DND-41 (cell line): Measurements from ENCODE around the gene PPIF.

Source experiments
- EZH2 ChIP-seq: IDR thresholded peaks from 3 replicates; pipeline ENCODE4 v1.6.1; 2012; ENCODE audit warnings: borderline replicate concordance, low read depth, mild to moderate bottlenecking, moderate library complexity, low read length, inconsistent platforms; ENCODE audit not compliant: severe bottlenecking
- TF ChIP-seq, protein P1 (sequence below): IDR thresholded peaks from 2 replicates; pipeline ENCODE4 v1.5.1; 2012; ENCODE audit warnings: borderline replicate concordance, low read length, moderate library complexity, mild to moderate bottlenecking; ENCODE audit not compliant: poor library complexity, severe bottlenecking; ENCODE audit errors: extremely low read depth

DNA sequence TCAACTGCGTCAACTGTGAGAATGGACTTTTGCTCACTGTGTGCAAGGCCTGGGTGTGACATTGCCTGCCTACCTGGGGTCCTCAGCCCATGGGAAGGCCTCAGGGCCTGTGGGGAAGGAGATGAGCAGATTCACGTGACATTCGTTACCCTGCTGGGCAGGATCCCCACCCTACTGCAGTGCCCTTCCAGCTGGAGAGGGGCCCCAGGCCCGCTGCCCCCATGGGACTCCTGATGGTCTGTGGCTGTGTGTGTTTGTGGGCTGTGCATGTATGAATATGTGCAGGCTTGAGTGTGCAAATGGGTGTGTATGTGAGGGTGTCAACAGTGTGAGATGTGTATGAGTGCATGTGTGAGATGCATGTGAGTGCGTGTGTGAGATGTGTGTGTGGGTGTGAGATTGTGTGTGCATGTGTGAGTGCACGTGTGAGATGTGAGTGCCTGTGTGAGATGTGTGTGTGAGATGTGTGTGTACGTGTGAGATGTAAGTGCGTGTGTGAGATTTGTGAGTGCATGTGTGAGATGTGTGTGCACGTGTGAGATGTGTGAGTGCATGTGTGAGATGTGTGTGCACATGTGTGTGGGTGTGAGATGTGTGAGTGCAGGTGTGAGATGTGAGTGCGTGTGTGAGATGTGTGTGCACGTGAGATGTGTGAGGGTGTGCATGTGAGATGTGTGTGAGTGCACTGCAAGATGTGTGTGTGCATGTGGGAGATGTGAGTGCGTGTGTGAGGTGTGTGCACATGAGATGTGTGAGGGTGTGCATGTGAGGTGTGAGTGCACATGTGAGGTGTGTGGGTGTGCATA, 29.7 kb downstream of the PPIF start:
- no peak for TF ChIP-seq EZH2
- TF ChIP-seq, protein P1, sequence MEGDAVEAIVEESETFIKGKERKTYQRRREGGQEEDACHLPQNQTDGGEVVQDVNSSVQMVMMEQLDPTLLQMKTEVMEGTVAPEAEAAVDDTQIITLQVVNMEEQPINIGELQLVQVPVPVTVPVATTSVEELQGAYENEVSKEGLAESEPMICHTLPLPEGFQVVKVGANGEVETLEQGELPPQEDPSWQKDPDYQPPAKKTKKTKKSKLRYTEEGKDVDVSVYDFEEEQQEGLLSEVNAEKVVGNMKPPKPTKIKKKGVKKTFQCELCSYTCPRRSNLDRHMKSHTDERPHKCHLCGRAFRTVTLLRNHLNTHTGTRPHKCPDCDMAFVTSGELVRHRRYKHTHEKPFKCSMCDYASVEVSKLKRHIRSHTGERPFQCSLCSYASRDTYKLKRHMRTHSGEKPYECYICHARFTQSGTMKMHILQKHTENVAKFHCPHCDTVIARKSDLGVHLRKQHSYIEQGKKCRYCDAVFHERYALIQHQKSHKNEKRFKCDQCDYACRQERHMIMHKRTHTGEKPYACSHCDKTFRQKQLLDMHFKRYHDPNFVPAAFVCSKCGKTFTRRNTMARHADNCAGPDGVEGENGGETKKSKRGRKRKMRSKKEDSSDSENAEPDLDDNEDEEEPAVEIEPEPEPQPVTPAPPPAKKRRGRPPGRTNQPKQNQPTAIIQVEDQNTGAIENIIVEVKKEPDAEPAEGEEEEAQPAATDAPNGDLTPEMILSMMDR, result no peak
